HepG2 (cell line): ENCODE measurements around the gene PRDM12. TPM values are rescaled to one million over a fixed set of nuclear protein-coding genes. Genes with fewer than 3 reads are reported as not detected.

Experiments
- ADNP ChIP-seq: sonication (generic); formaldehyde crosslinking; IDR thresholded peaks from 2 replicates; pipeline ENCODE4 v1.4.0; 2020; ENCODE audit warnings: missing genetic modification reagents
- AGO2 ChIP-seq: fragments of 200-400 bp; formaldehyde crosslinking; optimal IDR thresholded peaks from 2 replicates; pipeline ENCODE3; 2017; ENCODE audit warnings: mild to moderate bottlenecking, low read depth, low read length, moderate library complexity
- ATAD3A ChIP-seq: sonication (generic); formaldehyde crosslinking; IDR thresholded peaks from 2 replicates; pipeline ENCODE4 v1.4.0; 2020; ENCODE audit warnings: missing genetic modification reagents
- BHLHE40 ChIP-seq: IDR thresholded peaks from 2 replicates; pipeline ENCODE4 v1.6.1; 2011; ENCODE audit warnings: low read length, improper control_type of control experiment
- FOXC1 ChIP-seq: sonication (generic); formaldehyde crosslinking; IDR thresholded peaks from 2 replicates; pipeline ENCODE4 v1.8.0; 2022; ENCODE audit warnings: mild to moderate bottlenecking, missing genetic modification reagents, borderline replicate concordance
- MAFF ChIP-seq: IDR thresholded peaks from 2 replicates; pipeline ENCODE4 v1.6.1; 2011; ENCODE audit warnings: low read depth, low read length, improper control_type of control experiment
- POLR2A ChIP-seq, 2 experiments: IDR thresholded peaks; 2 replicates each; pipeline ENCODE4 v1.6.1; 2011; ENCODE audit warnings: low read depth in 2 of 2, low read length in 2 of 2, mild to moderate bottlenecking in 1 of 2, moderate library complexity in 1 of 2; ENCODE audit not compliant: insufficient read depth in 1 of 2
- SP140L ChIP-seq: sonication (generic); formaldehyde crosslinking; IDR thresholded peaks from 2 replicates; pipeline ENCODE4 v1.4.0; 2020; ENCODE audit warnings: missing genetic modification reagents, borderline replicate concordance
- SYNCRIP ChIP-seq: fragments of 200-400 bp; formaldehyde crosslinking; IDR thresholded peaks from 2 replicates; pipeline ENCODE4 v1.6.1; 2018; ENCODE audit warnings: mild to moderate bottlenecking, low read depth, low read length; ENCODE audit not compliant: insufficient read depth
- ZFP62 ChIP-seq: sonication (generic); formaldehyde crosslinking; IDR thresholded peaks from 2 replicates; pipeline ENCODE4 v1.4.0; 2020; ENCODE audit warnings: missing genetic modification reagents
- ZIK1 ChIP-seq: sonication (generic); formaldehyde crosslinking; IDR thresholded peaks from 2 replicates; pipeline ENCODE4 v1.5.0; 2020; ENCODE audit warnings: mild to moderate bottlenecking, low read depth, missing genetic modification reagents, borderline replicate concordance
- ZKSCAN1 ChIP-seq: fragments of 150-350 bp; IDR thresholded peaks from 2 replicates; pipeline ENCODE4 v1.6.1; 2014; ENCODE audit warnings: low read length
- ZKSCAN5 ChIP-seq: sonication (generic); formaldehyde crosslinking; IDR thresholded peaks from 2 replicates; pipeline ENCODE4 v1.5.1; 2020; ENCODE audit warnings: mild to moderate bottlenecking, missing genetic modification reagents
- ZNF383 ChIP-seq: sonication (generic); formaldehyde crosslinking; IDR thresholded peaks from 2 replicates; pipeline ENCODE4 v1.4.0; 2020; ENCODE audit warnings: missing genetic modification reagents, mild to moderate bottlenecking, borderline replicate concordance
- ZNF546 ChIP-seq: sonication (generic); formaldehyde crosslinking; conservative IDR thresholded peaks from 2 replicates; pipeline ENCODE4 v1.8.1; 2023; ENCODE audit warnings: mild to moderate bottlenecking, missing genetic modification reagents
- ZNF772 ChIP-seq: sonication (generic); formaldehyde crosslinking; IDR thresholded peaks from 2 replicates; pipeline ENCODE4 v1.5.0; 2020; ENCODE audit warnings: mild to moderate bottlenecking, missing genetic modification reagents
- ZNF816 ChIP-seq: sonication (generic); formaldehyde crosslinking; IDR thresholded peaks from 2 replicates; pipeline ENCODE4 v1.8.0; 2022; ENCODE audit warnings: missing genetic modification reagents, mild to moderate bottlenecking, borderline replicate concordance
- polyA plus RNA-seq, 8 experiments: library from polyadenylated mRNA; depleted of rRNA in 3 of 8; stranded (reverse) in 7 of 8; unstranded in 1 of 8; fragments of >200 nt; fragmentation: Illumina TruSeq in 4 of 8; extraction: Trizol in 4 of 8; gene quantifications; 2 replicates each; pipeline versions ENCODE4 v1.2.1 to v1.2.3, GENCODE V29; 2011 to 2016; ENCODE audit warnings: low read depth in 4 of 8, missing spikeins in 1 of 8, mixed read lengths in 1 of 8; ENCODE audit not compliant: insufficient read depth in 1 of 8
- total RNA-seq, 5 experiments: library from RNA; depleted of rRNA; stranded (reverse); fragments of >200 nt; fragmentation: Illumina TruSeq; extraction: Trizol; gene quantifications; 2 replicates each; pipeline ENCODE4 v1.2.3, GENCODE V29; 2016; ENCODE audit warnings: low read depth in 1 of 5
- TF ChIP-seq, protein P1 (sequence below): sonication (generic); formaldehyde crosslinking; IDR thresholded peaks from 2 replicates; pipeline ENCODE4 v1.4.0; 2020; ENCODE audit warnings: missing genetic modification reagents
- TF ChIP-seq, protein P2 (sequence below): sonication (generic); formaldehyde crosslinking; IDR thresholded peaks from 2 replicates; pipeline ENCODE4 v1.4.0; 2020; ENCODE audit warnings: mild to moderate bottlenecking, low read depth, missing genetic modification reagents
- TF ChIP-seq, protein P3 (sequence below): sonication (generic); formaldehyde crosslinking; IDR thresholded peaks from 2 replicates; pipeline ENCODE4 v1.8.0; 2022; ENCODE audit warnings: mild to moderate bottlenecking, missing genetic modification reagents, moderate library complexity
- TF ChIP-seq, protein P4 (sequence below): sonication (generic); formaldehyde crosslinking; IDR thresholded peaks from 2 replicates; pipeline ENCODE4 v1.4.0; 2020; ENCODE audit warnings: missing genetic modification reagents, borderline replicate concordance

The PRDM12 gene
- total and polyA plus RNA-seq, 2 of the 13 experiments (the other 11 are each of a cell fraction or from before 2014, with no cell fraction given): 0.04 to 0.07 TPM

DNA sequence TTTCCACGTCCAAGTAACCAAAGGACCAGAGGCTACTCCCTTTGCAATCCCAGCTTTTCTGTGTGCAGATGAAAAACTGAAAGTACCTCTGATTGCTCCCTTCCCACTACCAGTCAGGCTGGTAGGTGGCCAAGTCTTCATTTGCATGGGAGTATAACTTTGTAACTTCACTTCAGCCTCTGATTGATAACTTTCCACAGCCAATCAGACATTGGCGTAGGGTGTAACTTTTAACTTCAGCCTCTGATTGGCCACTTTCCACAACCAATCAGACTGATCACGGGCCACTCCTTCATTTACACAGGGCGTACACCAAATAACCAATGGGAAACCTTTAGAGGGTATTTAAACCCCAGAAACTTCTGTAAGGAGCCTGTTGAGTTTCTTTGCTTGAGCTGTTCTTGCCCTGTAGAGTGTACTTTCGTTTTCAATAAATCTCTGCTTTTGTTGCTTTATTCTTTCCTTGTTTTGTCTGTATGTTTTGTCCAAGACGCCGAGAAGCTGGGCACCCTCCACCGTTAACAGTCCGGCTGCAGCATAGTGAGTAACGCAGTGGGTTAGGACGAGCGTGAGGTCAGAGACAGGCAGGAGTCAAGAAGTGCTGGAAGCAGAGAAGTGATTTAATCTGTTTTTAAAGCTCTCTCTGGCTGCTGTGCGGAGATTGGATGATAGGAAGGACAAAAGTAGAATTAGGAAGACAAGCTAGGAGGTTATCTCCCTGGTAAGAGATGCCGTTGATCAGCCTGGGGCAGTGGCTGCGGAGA, 25.7 kb downstream of the PRDM12 start (continued):
- TF ChIP-seq, protein P1, sequence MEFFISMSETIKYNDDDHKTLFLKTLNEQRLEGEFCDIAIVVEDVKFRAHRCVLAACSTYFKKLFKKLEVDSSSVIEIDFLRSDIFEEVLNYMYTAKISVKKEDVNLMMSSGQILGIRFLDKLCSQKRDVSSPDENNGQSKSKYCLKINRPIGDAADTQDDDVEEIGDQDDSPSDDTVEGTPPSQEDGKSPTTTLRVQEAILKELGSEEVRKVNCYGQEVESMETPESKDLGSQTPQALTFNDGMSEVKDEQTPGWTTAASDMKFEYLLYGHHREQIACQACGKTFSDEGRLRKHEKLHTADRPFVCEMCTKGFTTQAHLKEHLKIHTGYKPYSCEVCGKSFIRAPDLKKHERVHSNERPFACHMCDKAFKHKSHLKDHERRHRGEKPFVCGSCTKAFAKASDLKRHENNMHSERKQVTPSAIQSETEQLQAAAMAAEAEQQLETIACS (CRISPR knock-in tag): no peak
- no peak for TF ChIP-seq ZNF383
- TF ChIP-seq ZNF772: no peak
- TF ChIP-seq ZNF546: no peak
- no peak for TF ChIP-seq ADNP (CRISPR knock-in tag)
- TF ChIP-seq BHLHE40: peak; percentile 61; the same call in 1 of the 2 replicates
- TF ChIP-seq, protein P2, sequence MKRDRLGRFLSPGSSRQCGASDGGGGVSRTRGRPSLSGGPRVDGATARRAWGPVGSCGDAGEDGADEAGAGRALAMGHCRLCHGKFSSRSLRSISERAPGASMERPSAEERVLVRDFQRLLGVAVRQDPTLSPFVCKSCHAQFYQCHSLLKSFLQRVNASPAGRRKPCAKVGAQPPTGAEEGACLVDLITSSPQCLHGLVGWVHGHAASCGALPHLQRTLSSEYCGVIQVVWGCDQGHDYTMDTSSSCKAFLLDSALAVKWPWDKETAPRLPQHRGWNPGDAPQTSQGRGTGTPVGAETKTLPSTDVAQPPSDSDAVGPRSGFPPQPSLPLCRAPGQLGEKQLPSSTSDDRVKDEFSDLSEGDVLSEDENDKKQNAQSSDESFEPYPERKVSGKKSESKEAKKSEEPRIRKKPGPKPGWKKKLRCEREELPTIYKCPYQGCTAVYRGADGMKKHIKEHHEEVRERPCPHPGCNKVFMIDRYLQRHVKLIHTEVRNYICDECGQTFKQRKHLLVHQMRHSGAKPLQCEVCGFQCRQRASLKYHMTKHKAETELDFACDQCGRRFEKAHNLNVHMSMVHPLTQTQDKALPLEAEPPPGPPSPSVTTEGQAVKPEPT (CRISPR knock-in tag): no peak
- 0 out of 2 replicates have a peak, but pooled peaks have one; percentile 51 for TF ChIP-seq ZIK1
- TF ChIP-seq ZKSCAN5 (CRISPR knock-in tag): no peak
- no peak for TF ChIP-seq SYNCRIP
- no peak for TF ChIP-seq AGO2
- TF ChIP-seq ZKSCAN1: no peak
- TF ChIP-seq MAFF: no peak
- no peak for TF ChIP-seq ZNF816
- no peak for TF ChIP-seq FOXC1 (CRISPR knock-in tag)
- TF ChIP-seq ZFP62: no peak
- TF ChIP-seq, protein P3, sequence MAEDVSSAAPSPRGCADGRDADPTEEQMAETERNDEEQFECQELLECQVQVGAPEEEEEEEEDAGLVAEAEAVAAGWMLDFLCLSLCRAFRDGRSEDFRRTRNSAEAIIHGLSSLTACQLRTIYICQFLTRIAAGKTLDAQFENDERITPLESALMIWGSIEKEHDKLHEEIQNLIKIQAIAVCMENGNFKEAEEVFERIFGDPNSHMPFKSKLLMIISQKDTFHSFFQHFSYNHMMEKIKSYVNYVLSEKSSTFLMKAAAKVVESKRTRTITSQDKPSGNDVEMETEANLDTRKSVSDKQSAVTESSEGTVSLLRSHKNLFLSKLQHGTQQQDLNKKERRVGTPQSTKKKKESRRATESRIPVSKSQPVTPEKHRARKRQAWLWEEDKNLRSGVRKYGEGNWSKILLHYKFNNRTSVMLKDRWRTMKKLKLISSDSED (CRISPR knock-in tag): no peak
- TF ChIP-seq, protein P4, sequence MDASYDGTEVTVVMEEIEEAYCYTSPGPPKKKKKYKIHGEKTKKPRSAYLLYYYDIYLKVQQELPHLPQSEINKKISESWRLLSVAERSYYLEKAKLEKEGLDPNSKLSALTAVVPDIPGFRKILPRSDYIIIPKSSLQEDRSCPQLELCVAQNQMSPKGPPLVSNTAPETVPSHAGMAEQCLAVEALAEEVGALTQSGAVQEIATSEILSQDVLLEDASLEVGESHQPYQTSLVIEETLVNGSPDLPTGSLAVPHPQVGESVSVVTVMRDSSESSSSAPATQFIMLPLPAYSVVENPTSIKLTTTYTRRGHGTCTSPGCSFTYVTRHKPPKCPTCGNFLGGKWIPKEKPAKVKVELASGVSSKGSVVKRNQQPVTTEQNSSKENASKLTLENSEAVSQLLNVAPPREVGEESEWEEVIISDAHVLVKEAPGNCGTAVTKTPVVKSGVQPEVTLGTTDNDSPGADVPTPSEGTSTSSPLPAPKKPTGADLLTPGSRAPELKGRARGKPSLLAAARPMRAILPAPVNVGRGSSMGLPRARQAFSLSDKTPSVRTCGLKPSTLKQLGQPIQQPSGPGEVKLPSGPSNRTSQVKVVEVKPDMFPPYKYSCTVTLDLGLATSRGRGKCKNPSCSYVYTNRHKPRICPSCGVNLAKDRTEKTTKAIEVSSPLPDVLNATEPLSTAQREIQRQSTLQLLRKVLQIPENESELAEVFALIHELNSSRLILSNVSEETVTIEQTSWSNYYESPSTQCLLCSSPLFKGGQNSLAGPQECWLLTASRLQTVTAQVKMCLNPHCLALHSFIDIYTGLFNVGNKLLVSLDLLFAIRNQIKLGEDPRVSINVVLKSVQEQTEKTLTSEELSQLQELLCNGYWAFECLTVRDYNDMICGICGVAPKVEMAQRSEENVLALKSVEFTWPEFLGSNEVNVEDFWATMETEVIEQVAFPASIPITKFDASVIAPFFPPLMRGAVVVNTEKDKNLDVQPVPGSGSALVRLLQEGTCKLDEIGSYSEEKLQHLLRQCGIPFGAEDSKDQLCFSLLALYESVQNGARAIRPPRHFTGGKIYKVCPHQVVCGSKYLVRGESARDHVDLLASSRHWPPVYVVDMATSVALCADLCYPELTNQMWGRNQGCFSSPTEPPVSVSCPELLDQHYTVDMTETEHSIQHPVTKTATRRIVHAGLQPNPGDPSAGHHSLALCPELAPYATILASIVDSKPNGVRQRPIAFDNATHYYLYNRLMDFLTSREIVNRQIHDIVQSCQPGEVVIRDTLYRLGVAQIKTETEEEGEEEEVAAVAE: peak; percentile 91
- no peak; the same call in 1 of the 2 replicates for TF ChIP-seq SP140L (CRISPR knock-in tag)
- TF ChIP-seq ATAD3A (CRISPR knock-in tag): no peak
- peak; percentile 63 to 93; a peak in 3 of 4 replicates for TF ChIP-seq POLR2A (IDR thresholded peaks at IDR 0.05; ENCODE audit: insufficient read depth in 1 of 2, low read depth in 2 of 2, low read length in 2 of 2)
